DMS153 (cell line): Measurements from ENCODE around the gene MYL3.
"Not testable (repeated sequence)": the region's sequence is repeated elsewhere in the genome, so short reads cannot be mapped to it uniquely, and the experiment has no call there.

Source experiments
- DNase-seq: peaks from one replicate; lab custom pipeline; 2025; lab: John Stamatoyannopoulos, UW

Gene MYL3

DNA sequence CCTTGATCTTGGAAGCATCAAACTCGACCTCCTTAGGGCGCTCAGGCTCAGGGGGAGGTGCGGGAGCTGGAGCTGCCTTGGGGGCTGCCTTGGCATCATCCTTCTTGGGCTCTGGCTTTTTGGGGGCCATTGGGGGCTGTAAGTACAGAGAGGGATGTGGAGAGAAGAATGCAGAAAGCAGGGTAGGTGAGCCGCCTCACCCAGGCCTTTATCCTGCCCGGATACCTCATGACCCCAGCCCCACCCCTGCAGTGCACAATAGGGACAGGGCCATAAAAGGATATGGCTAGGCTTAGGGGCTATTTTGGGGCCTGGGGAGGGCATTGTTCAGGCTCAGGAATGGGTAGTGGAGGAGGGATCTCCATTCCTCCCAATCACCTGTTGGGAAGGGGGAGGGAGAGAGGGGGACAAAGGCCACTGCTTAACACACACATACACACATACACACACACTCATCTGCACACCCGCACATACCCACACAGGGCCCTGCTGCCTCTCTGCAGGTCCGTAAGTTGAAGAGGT, at the start of gene MYL3:
Gene MYL3 (minus strand): TSS at position 184 of the 522 bp plus-strand sequence. CDS start 54 bp downstream, at position 130.
- DNase-seq, result no peak

- DNase-seq, result no peak
Measured at GRCh38 chr3:46912986-46913385, 49.7 kb upstream of the MYL3 start.

GRCh38 chr3:46910914-46911313, 47.7 kb upstream of the MYL3 start:
- DNase-seq, result not testable (repeated sequence)

- no peak for DNase-seq
Measured at GRCh38 chr3:46910166-46910760, 47.0 kb upstream of the MYL3 start.

DNA sequence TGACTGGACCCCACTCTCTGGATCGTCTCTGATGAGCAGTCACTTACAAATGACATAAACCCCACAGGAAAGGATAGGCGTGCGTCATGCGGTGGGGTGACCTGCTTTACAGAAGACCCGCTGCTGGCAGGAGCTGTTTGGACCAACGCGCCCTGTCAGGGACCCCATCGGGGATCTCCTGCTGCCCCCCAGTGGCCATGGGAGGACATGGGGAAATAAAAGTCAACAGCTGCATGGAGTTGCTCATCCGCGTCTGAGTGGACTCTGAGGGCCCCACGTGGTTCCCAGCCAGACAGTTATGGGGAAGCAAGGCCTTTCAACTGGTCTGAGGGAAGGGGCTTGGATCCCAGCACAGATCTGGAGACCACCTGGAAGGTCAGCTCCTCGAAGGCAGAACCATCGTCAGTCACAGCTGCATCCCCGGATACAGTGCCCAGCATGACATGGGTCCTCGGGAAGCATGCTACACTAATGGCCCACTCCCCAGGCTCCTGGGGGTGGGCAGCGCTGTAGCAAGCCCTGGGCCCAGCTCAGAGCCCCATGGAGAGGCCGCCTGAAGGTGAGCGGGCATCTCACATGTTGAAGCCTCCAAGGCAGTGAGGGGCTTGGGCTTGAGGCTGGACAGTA, 46.4 kb upstream of the MYL3 start:
- no peak for DNase-seq

- no peak for DNase-seq
Measured at GRCh38 chr3:46908986-46909534, 45.8 kb upstream of the MYL3 start.

GRCh38 chr3:46908294-46908985, 45.2 kb upstream of the MYL3 start:
- no peak for DNase-seq

DNA sequence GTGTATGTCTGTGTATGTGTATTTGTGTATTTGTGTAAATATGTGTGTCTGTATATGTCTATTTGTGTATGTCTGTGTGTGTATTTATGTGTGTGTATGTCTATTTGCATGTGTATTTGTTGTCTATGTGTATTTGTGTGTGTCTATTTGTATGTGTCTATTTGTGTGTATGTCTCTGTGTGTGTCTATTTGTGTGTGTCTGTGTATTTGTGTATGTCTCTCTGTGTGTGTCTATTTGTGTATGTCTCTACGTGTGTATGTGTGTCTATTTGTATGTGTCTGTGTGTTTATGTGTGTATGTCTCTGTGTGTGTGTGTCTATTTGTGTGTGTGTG, 44.7 kb upstream of the MYL3 start:
- DNase-seq, result no peak

- DNase-seq, result no peak
Measured at GRCh38 chr3:46907271-46907670, 44.0 kb upstream of the MYL3 start.

DNA sequence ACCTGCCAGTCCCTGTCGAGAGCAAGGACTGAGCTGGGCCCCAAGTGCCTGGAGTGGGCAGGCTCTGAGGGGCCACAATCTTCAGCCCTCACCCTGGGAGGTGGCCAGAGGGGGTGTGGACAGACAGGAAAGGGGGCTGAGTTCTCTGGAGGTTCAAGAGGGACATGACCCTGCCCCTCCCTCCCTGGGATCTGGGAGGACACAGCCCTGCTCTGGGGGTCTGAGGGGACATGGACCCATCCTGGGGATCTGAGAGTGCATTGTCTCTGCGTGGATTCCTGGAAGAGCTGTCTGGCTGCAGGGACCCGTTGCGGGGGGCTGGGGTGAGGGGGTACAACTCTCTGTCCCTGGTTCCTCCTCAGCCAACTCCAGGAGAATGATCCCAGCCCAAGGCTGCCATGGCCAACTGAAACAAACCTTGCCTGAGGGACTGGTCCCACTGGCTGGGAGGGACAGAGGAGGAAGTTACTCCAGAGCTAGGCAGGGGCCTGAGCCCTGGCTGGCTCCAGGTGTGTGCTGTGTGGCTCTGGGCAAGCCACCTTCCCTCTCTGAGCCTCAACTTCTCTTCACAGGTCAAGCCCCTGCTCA, 43.3 kb upstream of the MYL3 start:
- no peak for DNase-seq

DNA sequence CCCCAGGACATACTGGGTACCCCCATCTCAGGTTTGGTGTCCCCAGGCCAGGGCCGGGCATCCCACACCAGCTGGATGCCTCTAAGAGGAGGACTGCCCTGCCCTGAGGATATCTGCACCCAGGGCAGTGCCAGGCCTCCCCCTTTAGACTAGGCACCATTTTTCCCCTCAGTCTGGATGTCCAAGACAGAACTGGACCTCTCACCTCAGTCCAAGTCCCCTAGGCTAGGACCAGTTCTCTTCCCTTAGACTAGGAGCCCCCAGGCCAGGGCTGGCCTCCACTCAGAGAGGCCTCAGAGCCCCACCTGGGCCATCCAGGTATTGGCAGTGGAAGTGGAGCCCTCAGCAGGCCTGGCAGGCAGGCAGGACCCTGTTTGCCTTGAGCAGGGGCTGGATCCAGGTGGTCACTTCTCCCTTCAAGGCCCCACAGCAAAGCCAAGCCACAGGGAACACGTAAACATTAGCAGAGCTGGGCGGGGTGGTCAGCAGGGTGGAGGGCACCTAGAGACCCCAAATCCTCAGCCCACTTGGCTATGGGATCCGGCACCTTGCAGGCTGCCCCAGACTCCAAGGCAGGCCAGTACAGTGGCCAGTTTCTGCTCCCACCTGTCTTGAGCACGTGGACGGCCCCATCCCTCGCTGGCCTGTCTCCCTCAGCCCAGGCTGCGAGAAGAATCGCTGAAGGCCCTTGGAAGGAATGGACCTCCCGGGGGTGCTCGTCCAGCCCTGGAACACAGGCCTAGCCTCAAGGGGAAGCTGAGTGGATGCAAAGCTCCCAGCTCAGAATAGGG, 42.6 kb upstream of the MYL3 start:
- DNase-seq, result no peak

DNA sequence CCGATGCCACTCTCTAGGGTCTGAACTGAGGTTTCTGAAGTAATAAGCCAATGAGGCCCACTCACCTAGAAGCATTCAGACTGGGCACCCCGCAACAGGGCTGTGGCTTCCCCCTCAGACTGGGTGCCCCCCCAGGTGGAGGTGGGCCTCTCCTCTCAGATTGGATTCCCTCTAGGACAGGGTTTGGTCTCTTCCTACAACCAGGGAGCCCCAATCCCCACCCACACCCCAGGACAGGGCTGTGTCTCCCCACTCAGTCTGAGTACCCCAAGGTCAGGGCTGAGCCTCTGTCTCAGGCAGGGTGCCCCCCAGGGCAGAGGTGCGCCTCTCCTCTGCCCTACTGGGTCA, 41.9 kb upstream of the MYL3 start:
- no peak for DNase-seq

- no peak for DNase-seq
Measured at GRCh38 chr3:46904303-46905212, 41.3 kb upstream of the MYL3 start.

DNA sequence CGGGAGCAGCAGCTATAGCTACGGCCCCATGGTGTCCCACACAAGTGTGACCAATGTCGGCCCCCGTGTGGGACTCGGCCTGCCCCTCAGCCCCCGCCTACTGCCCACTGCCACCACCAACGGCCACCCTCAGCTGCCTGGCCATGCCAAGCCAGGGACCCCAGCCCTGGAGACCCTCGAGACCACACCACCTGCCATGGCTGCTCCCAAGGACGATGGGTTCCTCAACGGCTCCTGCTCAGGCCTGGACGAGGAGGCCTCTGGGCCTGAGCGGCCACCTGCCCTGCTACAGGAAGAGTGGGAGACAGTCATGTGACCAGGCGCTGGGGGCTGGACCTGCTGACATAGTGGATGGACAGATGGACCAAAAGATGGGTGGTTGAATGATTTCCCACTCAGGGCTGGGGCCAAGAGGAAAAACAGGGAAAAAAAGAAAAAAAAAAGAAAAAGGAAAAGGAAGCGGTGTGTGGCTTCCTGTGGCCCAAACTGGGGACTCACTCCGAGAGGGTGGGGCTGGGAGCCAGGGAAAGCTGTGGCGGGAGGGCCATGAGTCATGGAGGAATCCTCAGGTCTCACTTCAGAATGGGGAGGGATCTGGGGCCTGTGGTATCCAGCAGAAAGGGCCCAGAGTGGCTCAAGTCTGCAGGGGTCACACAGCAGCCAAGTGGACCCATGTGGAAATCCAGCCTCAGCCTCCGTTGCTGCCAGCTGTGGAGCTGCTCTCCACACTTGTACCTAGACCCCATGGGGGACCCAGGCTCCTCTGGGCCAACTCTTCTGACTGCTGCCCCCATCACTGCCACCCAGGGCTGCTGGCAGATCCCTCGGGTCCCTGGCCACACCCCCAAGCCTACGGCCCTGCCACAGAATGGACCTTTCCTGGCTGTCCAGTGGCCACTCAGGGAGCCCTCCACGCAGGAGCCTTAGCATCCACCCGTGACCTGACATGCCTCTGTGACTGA, 40.4 kb upstream of the MYL3 start:
- no peak for DNase-seq

DNA sequence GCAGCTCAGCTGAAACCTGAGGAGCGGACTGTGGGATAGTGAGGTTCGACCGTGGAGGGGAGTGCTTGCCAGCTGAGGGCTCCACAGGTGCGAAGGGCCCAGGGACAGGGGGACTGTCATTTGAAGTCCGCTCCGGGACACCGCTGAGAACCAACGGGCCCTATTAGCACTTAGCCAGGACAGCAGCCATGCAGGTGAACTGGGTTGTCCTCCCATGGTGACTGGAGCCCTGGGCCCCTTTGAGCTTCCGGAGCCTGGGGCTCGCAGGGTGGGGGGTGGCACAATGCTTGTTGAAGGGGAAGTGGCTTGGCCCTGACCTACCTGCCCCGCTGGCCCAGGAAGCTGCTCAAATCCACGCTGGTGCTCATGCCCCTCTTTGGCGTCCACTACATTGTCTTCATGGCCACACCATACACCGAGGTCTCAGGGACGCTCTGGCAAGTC, 39.0 kb upstream of the MYL3 start:
- DNase-seq, result no peak

- no peak for DNase-seq
Measured at GRCh38 chr3:46901591-46902187, 38.4 kb upstream of the MYL3 start.

DNA sequence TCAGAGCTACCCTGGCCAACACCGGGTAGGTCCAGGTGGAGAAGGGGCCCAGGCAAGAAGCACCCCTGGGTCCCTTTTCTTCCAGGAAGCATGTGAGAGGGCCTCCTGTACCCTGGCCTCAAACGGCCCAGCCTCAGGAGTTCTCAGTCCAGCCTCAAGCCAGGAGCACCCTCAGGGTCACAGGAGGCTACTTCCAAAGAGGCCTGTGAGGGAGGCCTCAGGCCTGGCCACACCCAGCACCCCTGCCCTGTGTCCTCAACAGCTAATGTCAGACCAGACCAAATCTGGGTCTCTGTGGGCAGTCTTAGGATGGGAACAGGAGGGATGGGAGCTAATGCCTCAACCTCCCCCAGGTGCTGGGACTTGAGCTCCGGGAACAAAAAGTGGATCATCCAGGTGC, 37.8 kb upstream of the MYL3 start:
- DNase-seq, result no peak

GRCh38 chr3:46900356-46900755, 37.1 kb upstream of the MYL3 start:
- DNase-seq, result no peak

GRCh38 chr3:46900007-46900292, 36.7 kb upstream of the MYL3 start:
- DNase-seq, result no peak
